Right lobe of liver (tissue), 6 donors: ENCODE results near the gene AMPD3. TPM values are rescaled to one million over a fixed set of nuclear protein-coding genes. Genes with fewer than 3 reads are reported as not detected.

Experiments used
- ATAC-seq, 4 donors: fragments of 200-7000 bp; cut with Tn5 transposase; one replicate each; pipeline ENCODE4 v1.9.1; 2020; ENCODE audit warnings: mild to moderate bottlenecking in 4 of 4, moderate library complexity in 4 of 4
- DNase-seq, 3 donors: peaks; one replicate each; pipeline ENCODE4 v3.0.0-alpha.2; 2020
- H3K27ac ChIP-seq, 3 donors: fragments of 200-600 bp; one replicate each; pipeline ENCODE4 v1.8.0; 2022
- H3K27me3 ChIP-seq, 2 donors: fragments of 200-600 bp; one replicate each; pipeline ENCODE4 v1.8.0; 2022
- H3K36me3 ChIP-seq, 4 donors: fragments of 200-600 bp; sonication (generic) in 1 of 4; one replicate each; pipeline versions ENCODE4 v1.5.1 to v1.8.0; 2017 to 2022; ENCODE audit warnings: control low read depth in 1 of 4
- H3K4me1 ChIP-seq, 4 donors: fragments of 200-600 bp; sonication (generic) in 1 of 4; one replicate each; pipeline versions ENCODE4 v1.5.1 to v1.8.0; 2017 to 2022; ENCODE audit warnings: control low read depth in 1 of 4
- H3K4me3 ChIP-seq, 3 donors: fragments of 200-600 bp; one replicate each; pipeline ENCODE4 v1.8.0; 2022
- H3K9me3 ChIP-seq, 4 donors: fragments of 200-600 bp; sonication (generic) in 1 of 4; one replicate each; pipeline versions ENCODE4 v1.5.1 to v1.8.0; 2017 to 2022; ENCODE audit warnings: control low read depth in 1 of 4
- CTCF ChIP-seq, 4 donors: fragments of 200-600 bp in 3 of 4; fragments of 450-650 bp in 1 of 4; IDR thresholded peaks; one replicate each; pipeline versions ENCODE4 v1.5.1 to v1.8.0; 2016 to 2022; ENCODE audit warnings: antibody characterized with exemption in 4 of 4, mild to moderate bottlenecking in 2 of 4
- POLR2A ChIP-seq: fragments of 450-650 bp; IDR thresholded peaks from one replicate; pipeline ENCODE4 v1.6.1; 2017; ENCODE audit warnings: antibody characterized with exemption, mild to moderate bottlenecking
- WGBS: methylation state at CpG from one replicate; pipeline ENCODE4 v1.1.6; 2018; ENCODE audit warnings: low coverage, low lambda C conversion rate; ENCODE audit not compliant: insufficient coverage; ENCODE audit errors: missing lambda C conversion rate; 5-methylcytosine and 5-hydroxymethylcytosine counted together
- intact Hi-C, 2 donors: fragments of 100-400 bp; cut with DNase I; formaldehyde crosslinking; loops; one replicate each; pipeline versions ENCODE4 v1.11.2 to v1.14.1; 2022
- total RNA-seq, 6 experiments: library from RNA; depleted of rRNA in 2 of 6; stranded (reverse); fragments of >200 nt in 2 of 6; fragmentation: NEBNext Ultra II Directional in 3 of 6; extraction: Animal tissue kit (Norgen Biotek cat#: 25700) in 3 of 6; gene quantifications; one replicate each; pipeline versions ENCODE4 v1.1.0 to v1.2.4, GENCODE V29; 2016 to 2023
- donor health status: DM: no; HTN: yes; CAD: no.
- donor health status: DM: no; HTN: no; CAD: no.
- donor health status: DM: no; HTN: no; CAD: no.
- donor health status: DM: no; HTN: yes; CAD: no.
- donor health status: DM: no; HTN: yes; CAD: no.

AMPD3 gene
- total RNA-seq, 6 experiments from 2014 or later, result 0.98 to 5.0 (median 1.8) TPM

- no peak for TF ChIP-seq POLR2A
- TF ChIP-seq CTCF (IDR thresholded peaks at IDR 0.05), result no peak
- 50% methylated on average over 3 of the region's 3 CpGs for WGBS
- intact Hi-C loops, result loop anchor here (5.0 to 10.0 kb wide), 2 partner anchors 326 to 328 kb away; no protein-coding TSS in a partner anchor
These were observed 45.8 kb upstream of the AMPD3 start for GRCh38 chr11:10409207-10409661.

GRCh38 chr11:10410106-10410843 is 44.8 kb upstream of the AMPD3 start:
- no peaks in the 10 kb centered on the region for H3K9me3 ChIP-seq
- peaks cover 0 to 6% (median 0%) of the 10 kb centered on the region in 4 donors for H3K4me1 ChIP-seq
- H3K4me3 ChIP-seq, result no peak overlapping the region
- no peak for DNase-seq
- 84% methylated on average over 8 of the region's 8 CpGs for WGBS
- intact Hi-C loops, result loop anchor here in 1 of 2 donors (10.0 kb wide), 1 partner anchor 245 kb away; no protein-coding TSS in a partner anchor
- H3K36me3 ChIP-seq, result no peaks in the 10 kb centered on the region
- ATAC-seq, result no peak
- no peak overlapping the region for H3K27ac ChIP-seq
- no peak for TF ChIP-seq CTCF (IDR thresholded peaks at IDR 0.05)
- no peak for TF ChIP-seq POLR2A
- no peaks in the 10 kb centered on the region for H3K27me3 ChIP-seq

More at GRCh38 chr11:10409207-10409661, 45.8 kb upstream of the AMPD3 start:
- ATAC-seq (no peak), DNase-seq (no peak)
- Histone ChIP-seq H3K4me3 (no peak overlapping the region), H3K27me3 (no peaks in the 10 kb centered on the region), H3K4me1 (peaks cover 0 to 6% (median 0%) of the 10 kb centered on the region in 4 donors), H3K27ac (no peak overlapping the region), H3K9me3 (no peaks in the 10 kb centered on the region), H3K36me3 (no peaks in the 10 kb centered on the region)

DNA sequence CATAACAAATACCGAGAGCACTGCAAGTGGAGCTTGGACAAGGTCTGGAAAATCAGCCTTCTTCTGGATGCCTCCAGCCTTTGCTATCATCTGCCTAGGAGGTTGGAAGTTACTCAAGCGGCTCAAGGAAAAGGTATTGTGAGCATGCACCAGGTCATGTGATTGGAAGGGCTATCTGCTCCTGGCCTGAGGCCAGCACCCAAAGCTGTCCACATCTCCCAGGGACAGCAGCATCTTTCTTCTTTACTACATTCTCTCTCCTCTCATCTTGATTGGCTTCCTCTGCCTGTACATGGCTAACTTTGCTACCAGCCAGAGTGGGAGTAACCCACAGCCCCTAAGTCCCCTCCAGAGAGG is 44.2 kb upstream of the AMPD3 start:
- no peak for ATAC-seq
- Histone ChIP-seq H3K9me3 (no peaks in the 10 kb centered on the region), H3K36me3 (no peaks in the 10 kb centered on the region), H3K4me3 (no peak overlapping the region), H3K27ac (no peak overlapping the region), H3K27me3 (no peaks in the 10 kb centered on the region), H3K4me1 (peaks cover 0 to 6% (median 0%) of the 10 kb centered on the region in 4 donors)
- WGBS, result no CpG with 5 or more reads among the region's 2 CpGs
- TF ChIP-seq CTCF (IDR thresholded peaks at IDR 0.05) (no peak), POLR2A (no peak)
- no peak for DNase-seq
- intact Hi-C loops, result loop anchor here in 1 of 2 donors (10.0 kb wide), 1 partner anchor 244 kb away; no protein-coding TSS in a partner anchor

- 79% methylated on average over 3 of the region's 3 CpGs for WGBS
- intact Hi-C loops, result loop anchor here in 1 of 2 donors (10.0 kb wide), 1 partner anchor 243 kb away; no protein-coding TSS in a partner anchor
These were observed 42.8 kb upstream of the AMPD3 start for GRCh38 chr11:10412266-10412665.

More at GRCh38 chr11:10412266-10412665, 42.8 kb upstream of the AMPD3 start:
- ATAC-seq (no peak), DNase-seq (no peak)
- no peaks in the 10 kb centered on the region for H3K9me3 ChIP-seq
- TF ChIP-seq CTCF (IDR thresholded peaks at IDR 0.05), result no peak
- H3K27me3 ChIP-seq, result no peaks in the 10 kb centered on the region
- H3K36me3 ChIP-seq, result no peaks in the 10 kb centered on the region
- no peak overlapping the region for H3K27ac ChIP-seq
- no peaks in the 10 kb centered on the region for H3K4me1 ChIP-seq
- H3K4me3 ChIP-seq, result no peak overlapping the region
